Measurements from ENCODE around the gene SORT1. TPM values are rescaled to one million over a fixed set of nuclear protein-coding genes. Genes with fewer than 3 reads are reported as not detected.

The SORT1 gene
- total RNA-seq, 6 experiments from 2014 or later = 51.6 to 78.4 (median 58.5) TPM

- peaks cover 86% of the 10 kb centered on the region for H3K4me1 Mint-ChIP-seq (ENCODE audit: low read depth)
- H3K27me3 Mint-ChIP-seq (ENCODE audit: insufficient read depth) = no peaks in the 10 kb centered on the region; the same call in 1 of the 2 replicates
- TF ChIP-seq CTCF (IDR thresholded peaks at IDR 0.05) = no peak
- peaks cover 5% of the 10 kb centered on the region; the same call in 1 of the 2 replicates for H3K36me3 Mint-ChIP-seq (ENCODE audit: low read depth)
- DNase-seq = peak; percentile 46
- no peaks in the 10 kb centered on the region for H3K9me3 Mint-ChIP-seq
- peak overlapping the region; percentile 78 for H3K4me3 Mint-ChIP-seq
- peak overlapping the region; percentile 84 for H3K27ac Mint-ChIP-seq
Measured at GRCh38 chr1:109392788-109393616, 4.7 kb downstream of the SORT1 start.

- Mint-ChIP-seq H3K4me1 (ENCODE audit: low read depth) (peaks cover 86% of the 10 kb centered on the region), H3K27me3 (ENCODE audit: insufficient read depth) (no peaks in the 10 kb centered on the region), H3K4me3 (peak overlapping the region; percentile 78), H3K27ac (peak overlapping the region; percentile 84), H3K9me3 (no peaks in the 10 kb centered on the region), H3K36me3 (ENCODE audit: low read depth) (peaks cover 5% of the 10 kb centered on the region; the same call in 1 of the 2 replicates)
- no peak for TF ChIP-seq CTCF (IDR thresholded peaks at IDR 0.05)
- no peak for DNase-seq
Measured at GRCh38 chr1:109392037-109392787, 5.5 kb downstream of the SORT1 start.

- Mint-ChIP-seq H3K27ac (peak overlapping the region; percentile 70), H3K27me3 (ENCODE audit: insufficient read depth) (no peaks in the 10 kb centered on the region), H3K9me3 (no peaks in the 10 kb centered on the region), H3K4me3 (peak overlapping the region; percentile 78), H3K36me3 (ENCODE audit: low read depth) (peaks cover 5% of the 10 kb centered on the region; the same call in 1 of the 2 replicates), H3K4me1 (ENCODE audit: low read depth) (peaks cover 81% of the 10 kb centered on the region)
- TF ChIP-seq CTCF (IDR thresholded peaks at IDR 0.05) = no peak
- no peak for DNase-seq
Measured at GRCh38 chr1:109391626-109392025, 6.1 kb downstream of the SORT1 start.

- Mint-ChIP-seq H3K27ac (peak overlapping the region; percentile 70), H3K27me3 (ENCODE audit: insufficient read depth) (no peaks in the 10 kb centered on the region), H3K9me3 (no peaks in the 10 kb centered on the region), H3K4me1 (ENCODE audit: low read depth) (peaks cover 81% of the 10 kb centered on the region), H3K4me3 (peak overlapping the region; percentile 78), H3K36me3 (ENCODE audit: low read depth) (peaks cover 5% of the 10 kb centered on the region; the same call in 1 of the 2 replicates)
- DNase-seq = peak; percentile 38
- no peak for TF ChIP-seq CTCF (IDR thresholded peaks at IDR 0.05)
Measured at GRCh38 chr1:109391157-109391556, 6.6 kb downstream of the SORT1 start.

GRCh38 chr1:109389638-109390341, 7.9 kb downstream of the SORT1 start:
- H3K27ac Mint-ChIP-seq = peak overlapping the region; percentile 19

More at GRCh38 chr1:109389638-109390341, 7.9 kb downstream of the SORT1 start:
- Mint-ChIP-seq H3K4me1 (ENCODE audit: low read depth) (peaks cover 78% of the 10 kb centered on the region), H3K36me3 (ENCODE audit: low read depth) (peaks cover 10% of the 10 kb centered on the region; the same call in 1 of the 2 replicates), H3K27me3 (ENCODE audit: insufficient read depth) (no peaks in the 10 kb centered on the region), H3K9me3 (no peaks in the 10 kb centered on the region), H3K4me3 (no peak overlapping the region)
- no peak for DNase-seq
- no peak for TF ChIP-seq CTCF (IDR thresholded peaks at IDR 0.05)

All from HFFc6 (cell line).